ENCODE data around the gene KDM5C. TPM values are rescaled to one million over a fixed set of nuclear protein-coding genes. Genes with fewer than 3 reads are reported as not detected.
A peak's percentile ranks its signal among the peaks of the same experiment; 100 is the strongest.

KDM5C gene
- total RNA-seq, 6 experiments from 2014 or later: 57.9 to 65.9 (median 61.4) TPM

DNA sequence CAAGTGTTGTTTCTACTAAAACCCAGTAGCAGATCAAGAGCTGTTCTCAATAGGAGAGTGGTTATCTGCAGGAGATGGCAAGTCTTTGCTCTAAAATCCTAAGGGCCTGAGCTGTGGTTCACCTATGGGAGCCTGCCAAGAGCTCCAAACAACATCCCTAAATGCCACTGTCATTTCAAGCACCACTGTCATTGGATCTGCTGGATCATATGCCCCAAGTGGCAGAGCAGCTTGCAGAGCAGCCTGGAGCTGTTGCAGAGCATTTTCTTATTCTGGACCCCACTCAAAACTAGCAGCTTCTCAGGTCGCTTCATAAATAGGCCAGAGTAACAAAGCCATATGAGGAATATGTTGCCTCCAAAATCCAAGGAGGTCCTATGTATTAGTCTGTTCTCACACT, 71.4 kb downstream of the KDM5C start:
- H3K4me3 Mint-ChIP-seq: no peak overlapping the region
- H3K27me3 Mint-ChIP-seq (ENCODE audit: insufficient read depth): no peaks in the 10 kb centered on the region
- TF ChIP-seq, protein P1, sequence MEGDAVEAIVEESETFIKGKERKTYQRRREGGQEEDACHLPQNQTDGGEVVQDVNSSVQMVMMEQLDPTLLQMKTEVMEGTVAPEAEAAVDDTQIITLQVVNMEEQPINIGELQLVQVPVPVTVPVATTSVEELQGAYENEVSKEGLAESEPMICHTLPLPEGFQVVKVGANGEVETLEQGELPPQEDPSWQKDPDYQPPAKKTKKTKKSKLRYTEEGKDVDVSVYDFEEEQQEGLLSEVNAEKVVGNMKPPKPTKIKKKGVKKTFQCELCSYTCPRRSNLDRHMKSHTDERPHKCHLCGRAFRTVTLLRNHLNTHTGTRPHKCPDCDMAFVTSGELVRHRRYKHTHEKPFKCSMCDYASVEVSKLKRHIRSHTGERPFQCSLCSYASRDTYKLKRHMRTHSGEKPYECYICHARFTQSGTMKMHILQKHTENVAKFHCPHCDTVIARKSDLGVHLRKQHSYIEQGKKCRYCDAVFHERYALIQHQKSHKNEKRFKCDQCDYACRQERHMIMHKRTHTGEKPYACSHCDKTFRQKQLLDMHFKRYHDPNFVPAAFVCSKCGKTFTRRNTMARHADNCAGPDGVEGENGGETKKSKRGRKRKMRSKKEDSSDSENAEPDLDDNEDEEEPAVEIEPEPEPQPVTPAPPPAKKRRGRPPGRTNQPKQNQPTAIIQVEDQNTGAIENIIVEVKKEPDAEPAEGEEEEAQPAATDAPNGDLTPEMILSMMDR (IDR thresholded peaks at IDR 0.05): no peak
- no peaks in the 10 kb centered on the region for H3K9me3 Mint-ChIP-seq
- no peaks in the 10 kb centered on the region for H3K4me1 Mint-ChIP-seq (ENCODE audit: low read depth)
- no peak overlapping the region for H3K27ac Mint-ChIP-seq
- H3K36me3 Mint-ChIP-seq (ENCODE audit: low read depth): peaks cover 7% of the 10 kb centered on the region; the same call in 1 of the 2 replicates
- DNase-seq: no peak

Small RNA genes lying within 50 kb of the gene (microRNA-seq; reads per million reads assigned to microRNA genes)
- gene MIR6894: 13.9 reads per million, percentile 17 among the genes with 10 or more reads in this experiment
- gene MIR6895: not detected

Other genes with a start within 250 kb of the KDM5C start
- gene GPR173, start 176.4 kb downstream of the KDM5C start, total RNA-seq (2021; fragmentation: NEBNext Ultra II Directional; extraction: Animal tissue kit (Norgen Biotek cat#: 25700)): 1 to 10 TPM; 2.1 to 3.1 (median 2.8) TPM
- 10 to 100 TPM; 20.9 to 26.7 (median 22.3) TPM for gene TSPYL2, start 142.8 kb downstream of the KDM5C start, total RNA-seq (2021; fragmentation: NEBNext Ultra II Directional; extraction: Animal tissue kit (Norgen Biotek cat#: 25700))
- 1 to 10 TPM; 2.6 to 4.8 (median 3.2) TPM for gene KANTR, start 131.1 kb downstream of the KDM5C start, total RNA-seq (2021; fragmentation: NEBNext Ultra II Directional; extraction: Animal tissue kit (Norgen Biotek cat#: 25700))
- 10 to 100 TPM; 16.4 to 22.8 (median 20.0) TPM for gene IQSEC2, start 56.4 kb upstream of the KDM5C start, total RNA-seq (2021; fragmentation: NEBNext Ultra II Directional; extraction: Animal tissue kit (Norgen Biotek cat#: 25700))
- gene SMC1A, start 197.4 kb upstream of the KDM5C start, total RNA-seq (2021; fragmentation: NEBNext Ultra II Directional; extraction: Animal tissue kit (Norgen Biotek cat#: 25700)): 10 to 100 TPM; 40.5 to 62.0 (median 58.4) TPM
- gene RIBC1, start 197.7 kb upstream of the KDM5C start, total RNA-seq (2021; fragmentation: NEBNext Ultra II Directional; extraction: Animal tissue kit (Norgen Biotek cat#: 25700)): under 1 TPM; 0.21 to 0.43 (median 0.36) TPM
- gene HSD17B10, start 209.2 kb upstream of the KDM5C start, total RNA-seq (2021; fragmentation: NEBNext Ultra II Directional; extraction: Animal tissue kit (Norgen Biotek cat#: 25700)): 10 to 100 TPM; 78.0 to 94.9 (median 79.0) TPM

Data from HFFc6 (cell line).